Mucosa of stomach (tissue), 1 donor: ENCODE data around the gene ACTL7B.

Experiments used
- H3K27me3 ChIP-seq: one replicate; pipeline ENCODE4 v1.7.0; 2013; ENCODE audit warnings: mild to moderate bottlenecking, low read length; ENCODE audit not compliant: control insufficient read depth, insufficient read depth
- H3K36me3 ChIP-seq: one replicate; pipeline ENCODE4 v1.7.0; 2013; ENCODE audit warnings: low read length; ENCODE audit not compliant: control insufficient read depth, insufficient read depth
- H3K4me1 ChIP-seq: one replicate; pipeline ENCODE4 v1.7.0; 2013; ENCODE audit warnings: mild to moderate bottlenecking, low read length; ENCODE audit not compliant: control insufficient read depth, insufficient read depth
- H3K4me3 ChIP-seq: one replicate; pipeline ENCODE4 v1.7.0; 2013; ENCODE audit warnings: low read length
- H3K9ac ChIP-seq: one replicate; pipeline ENCODE4 v1.7.0; 2013; ENCODE audit warnings: mild to moderate bottlenecking, low read length, moderate library complexity
- H3K9me3 ChIP-seq: one replicate; pipeline ENCODE4 v1.7.0; 2013; ENCODE audit warnings: mild to moderate bottlenecking, low read length, moderate library complexity; ENCODE audit not compliant: control insufficient read depth
- donor health status: Pancreatic carcinoma.

ACTL7B gene

GRCh38 chr9:108866001-108866420 is 10.2 kb upstream of the ACTL7B start:
- no peaks in the 10 kb centered on the region for H3K27me3 ChIP-seq
- no peak overlapping the region for H3K9ac ChIP-seq
- no peak overlapping the region for H3K4me3 ChIP-seq
- H3K9me3 ChIP-seq: no peaks in the 10 kb centered on the region
- no peaks in the 10 kb centered on the region for H3K4me1 ChIP-seq
- no peaks in the 10 kb centered on the region for H3K36me3 ChIP-seq

- Histone ChIP-seq H3K4me1 (no peaks in the 10 kb centered on the region), H3K4me3 (no peak overlapping the region), H3K9me3 (no peaks in the 10 kb centered on the region), H3K27me3 (no peaks in the 10 kb centered on the region), H3K9ac (no peak overlapping the region), H3K36me3 (no peaks in the 10 kb centered on the region)
Measured at GRCh38 chr9:108865037-108865436, 9.3 kb upstream of the ACTL7B start.

GRCh38 chr9:108864446-108864845 is 8.7 kb upstream of the ACTL7B start:
- Histone ChIP-seq H3K4me1 (no peaks in the 10 kb centered on the region), H3K9ac (no peak overlapping the region), H3K27me3 (no peaks in the 10 kb centered on the region), H3K36me3 (no peaks in the 10 kb centered on the region), H3K9me3 (no peaks in the 10 kb centered on the region), H3K4me3 (no peak overlapping the region)

GRCh38 chr9:108863891-108864290 is 8.1 kb upstream of the ACTL7B start:
- Histone ChIP-seq H3K4me3 (no peak overlapping the region), H3K27me3 (no peaks in the 10 kb centered on the region), H3K9me3 (no peaks in the 10 kb centered on the region), H3K4me1 (no peaks in the 10 kb centered on the region), H3K9ac (no peak overlapping the region), H3K36me3 (no peaks in the 10 kb centered on the region)

- Histone ChIP-seq H3K27me3 (no peaks in the 10 kb centered on the region), H3K4me1 (no peaks in the 10 kb centered on the region), H3K4me3 (no peak within 1 kb of the TSS), H3K36me3 (no peaks in the 10 kb centered on the region), H3K9me3 (no peaks in the 10 kb centered on the region), H3K9ac (no peak within 1 kb of the TSS)
Measured at GRCh38 chr9:108861997-108862396, 6.2 kb upstream of the ACTL7B start, which contains the start of gene ACTL7A. Gene ACTL7A, plus strand, starts transcription at chr9:108862266. Its CDS starts 57 bp downstream, at chr9:108862323.

GRCh38 chr9:108861464-108861863 is 5.7 kb upstream of the ACTL7B start:
- Histone ChIP-seq H3K9ac (no peak overlapping the region), H3K4me3 (no peak overlapping the region), H3K27me3 (no peaks in the 10 kb centered on the region), H3K4me1 (no peaks in the 10 kb centered on the region), H3K36me3 (no peaks in the 10 kb centered on the region), H3K9me3 (no peaks in the 10 kb centered on the region)

- Histone ChIP-seq H3K9ac (no peak overlapping the region), H3K36me3 (no peaks in the 10 kb centered on the region), H3K4me1 (no peaks in the 10 kb centered on the region), H3K27me3 (no peaks in the 10 kb centered on the region), H3K9me3 (no peaks in the 10 kb centered on the region), H3K4me3 (no peak overlapping the region)
Measured at GRCh38 chr9:108860764-108861163, 5.0 kb upstream of the ACTL7B start.

- Histone ChIP-seq H3K9ac (no peak overlapping the region), H3K4me3 (no peak overlapping the region), H3K9me3 (no peaks in the 10 kb centered on the region), H3K36me3 (no peaks in the 10 kb centered on the region), H3K27me3 (no peaks in the 10 kb centered on the region), H3K4me1 (no peaks in the 10 kb centered on the region)
Measured at GRCh38 chr9:108860354-108860753, 4.6 kb upstream of the ACTL7B start.

- Histone ChIP-seq H3K9me3 (no peaks in the 10 kb centered on the region), H3K36me3 (no peaks in the 10 kb centered on the region), H3K27me3 (no peaks in the 10 kb centered on the region), H3K9ac (no peak overlapping the region), H3K4me1 (no peaks in the 10 kb centered on the region), H3K4me3 (no peak overlapping the region)
Measured at GRCh38 chr9:108859459-108860114, 3.8 kb upstream of the ACTL7B start.

GRCh38 chr9:108857572-108857971 is 1.8 kb upstream of the ACTL7B start:
- Histone ChIP-seq H3K4me1 (no peaks in the 10 kb centered on the region), H3K9ac (no peak overlapping the region), H3K27me3 (no peaks in the 10 kb centered on the region), H3K9me3 (no peaks in the 10 kb centered on the region), H3K4me3 (no peak overlapping the region), H3K36me3 (no peaks in the 10 kb centered on the region)

GRCh38 chr9:108855529-108855886 is 278 bp downstream of the ACTL7B start:
- H3K27me3 ChIP-seq: no peaks in the 10 kb centered on the region
- no peak overlapping the region for H3K4me3 ChIP-seq
- H3K9me3 ChIP-seq: no peaks in the 10 kb centered on the region
- H3K9ac ChIP-seq: no peak overlapping the region
- no peaks in the 10 kb centered on the region for H3K36me3 ChIP-seq
- H3K4me1 ChIP-seq: no peaks in the 10 kb centered on the region

GRCh38 chr9:108854641-108855528 is 901 bp downstream of the ACTL7B start:
- H3K9ac ChIP-seq: no peak overlapping the region
- no peaks in the 10 kb centered on the region for H3K4me1 ChIP-seq
- no peak overlapping the region for H3K4me3 ChIP-seq
- no peaks in the 10 kb centered on the region for H3K27me3 ChIP-seq
- H3K36me3 ChIP-seq: no peaks in the 10 kb centered on the region
- H3K9me3 ChIP-seq: no peaks in the 10 kb centered on the region
